ENCODE measurements around the gene KRT81. TPM values are rescaled to one million over a fixed set of nuclear protein-coding genes. Genes with fewer than 3 reads are reported as not detected.

The KRT81 gene
- total and polyA plus RNA-seq, 2 of the 4 experiments (the other 2 are of a cell fraction), result under 0.01 to 0.05 TPM

DNA sequence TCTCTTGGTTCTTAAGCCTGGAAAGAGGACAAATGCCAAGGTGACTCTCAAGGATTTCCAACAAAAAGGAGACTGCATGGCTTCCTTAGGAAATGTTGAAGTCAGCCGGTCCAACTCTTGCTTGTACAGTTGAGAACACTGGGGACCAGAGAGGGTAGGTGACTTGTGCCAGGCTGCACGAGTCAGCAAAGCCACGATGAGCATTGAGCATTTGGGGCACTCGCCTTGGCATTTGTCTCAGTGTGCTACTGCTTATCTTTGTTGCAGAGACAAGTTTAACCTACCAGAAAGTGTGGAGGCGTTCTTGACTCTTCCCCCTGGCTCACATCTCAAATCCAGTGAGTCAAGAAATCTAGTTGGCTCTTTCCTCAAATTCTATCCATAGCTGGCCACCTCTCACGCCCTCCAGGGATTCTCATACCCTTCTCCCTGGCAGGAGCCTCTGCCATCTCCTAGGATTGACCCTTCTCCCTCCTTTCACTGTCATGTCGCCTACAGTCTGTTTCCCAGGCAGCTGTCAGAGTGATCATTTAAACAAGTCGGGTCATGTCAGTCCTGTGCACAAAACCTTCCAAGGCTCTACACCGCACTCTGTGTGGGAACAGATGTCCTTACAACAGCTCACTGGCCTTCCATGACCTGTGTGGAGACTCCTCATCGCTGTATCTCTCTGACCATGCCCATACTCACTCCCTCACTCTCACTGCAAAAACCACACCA is 47.1 kb upstream of the KRT81 start:
- Histone ChIP-seq H3K23ac (ENCODE audit: low read depth, low read length) (no peak overlapping the region), H3K14ac (replicated peaks; ENCODE audit: low read depth, low read length) (no peak overlapping the region), H3K4me1 (ENCODE audit: control insufficient read depth, insufficient read depth, low read length) (no peaks in the 10 kb centered on the region), H4K5ac (ENCODE audit: low read depth, low read length) (no peak overlapping the region), H4K91ac (ENCODE audit: insufficient read depth, low read depth, low read length) (no peak overlapping the region), H3K9me1 (ENCODE audit: insufficient read depth, low read length) (no peaks in the 10 kb centered on the region), H3K79me1 (ENCODE audit: low read depth in 1 of 2, low read length in 2 of 2) (no peaks in the 10 kb centered on the region), H4K8ac (ENCODE audit: low read depth in 2 of 2, low read length in 2 of 2) (no peak overlapping the region), H3K9me3 (ENCODE audit: control insufficient read depth, insufficient read depth, low read length) (peaks cover 8% of the 10 kb centered on the region), H2BK120ac (ENCODE audit: low read depth, low read length) (no peak overlapping the region), H4K20me1 (ENCODE audit: insufficient read depth, low read length) (no peaks in the 10 kb centered on the region), H3K36me3 (ENCODE audit: control insufficient read depth, insufficient read depth, low read length) (no peaks in the 10 kb centered on the region), H2AFZ (replicated peaks; ENCODE audit: low read length, poor library complexity) (no peak overlapping the region), H3K27me3 (ENCODE audit: control insufficient read depth, insufficient read depth, low read length) (peaks cover 53% of the 10 kb centered on the region), H3K9ac (ENCODE audit: low read depth, low read length) (no peak overlapping the region), H2AK9ac (replicated peaks; ENCODE audit: low read depth, low read length, poor library complexity) (no peak overlapping the region), H2BK20ac (ENCODE audit: low read depth, low read length) (no peak overlapping the region), H3K4me2 (ENCODE audit: low read depth, low read length) (no peak overlapping the region), H3K56ac (ENCODE audit: extremely low read depth, insufficient read depth, low read length) (no peak overlapping the region), H2BK5ac (ENCODE audit: low read depth, low read length, poor library complexity, severe bottlenecking) (no peak overlapping the region), H2AK5ac (ENCODE audit: low read depth, low read length) (no peak overlapping the region), H3K4ac (ENCODE audit: low read depth, low read length) (no peak overlapping the region), H3K27ac (ENCODE audit: insufficient read depth, low read length) (no peak overlapping the region), H2BK15ac (ENCODE audit: low read depth, low read length) (no peak overlapping the region), H3K4me3 (ENCODE audit: insufficient read depth, low read depth, low read length) (no peak overlapping the region), H3K18ac (ENCODE audit: low read depth, low read length) (no peak overlapping the region)
- in situ Hi-C loops (cut with MboI; ENCODE audit: low sequenced_read_pairs), result no loop called here
- no peak for DNase-seq
- ChIA-PET POLR2A (ENCODE audit: unreplicated experiment) (no interaction called here), CTCF (interaction anchor here (1.5 kb wide), 1 partner anchor 116 kb away, joined by 3 read pairs; no protein-coding TSS in a partner anchor)
- ATAC-seq (ENCODE audit: low read depth), result no peak
- dilution Hi-C loops (cut with HindIII; ENCODE audit: low sequenced_read_pairs, unreplicated experiment), result no loop called here
- BruUV-seq (replicated peaks), result no TSS peak
- WGBS, 2 experiments (ENCODE audit: extremely low coverage in 2 of 2, insufficient read length in 1 of 2), result 45% methylated on average over 4 of the region's 10 CpGs; no CpG with 5 or more reads in 1 of the 2 experiments
- intact Hi-C loops (cut with micrococcal nuclease), result no loop called here
- no peak for TF ChIP-seq POLR2A (IDR thresholded peaks at IDR 0.05; ENCODE audit: low read depth, low read length)
- no peak for TF ChIP-seq MAZ (IDR thresholded peaks at IDR 0.05; ENCODE audit: borderline replicate concordance, low read depth, low read length)
- no peak for TF ChIP-seq FOS (IDR thresholded peaks at IDR 0.05; ENCODE audit: low read depth, low read length)
- TF ChIP-seq MXI1 (IDR thresholded peaks at IDR 0.05; ENCODE audit: borderline replicate concordance, low read depth, low read length), result no peak
- no peak for TF ChIP-seq USF2 (IDR thresholded peaks at IDR 0.05; ENCODE audit: low read depth, low read length)
- no peak for TF ChIP-seq BHLHE40 (IDR thresholded peaks at IDR 0.05; ENCODE audit: low read depth, low read length)
- no peak for TF ChIP-seq CTCF (conservative IDR thresholded peaks at IDR 0.05; ENCODE audit: low read depth, low read length)
- TF ChIP-seq MAFK (IDR thresholded peaks at IDR 0.05; ENCODE audit: low read depth, low read length), result no peak
- TF ChIP-seq CHD1 (IDR thresholded peaks at IDR 0.05; ENCODE audit: low read depth, low read length), result no peak
- TF ChIP-seq SMC3 (IDR thresholded peaks at IDR 0.05; ENCODE audit: low read depth, low read length), result no peak
- TF ChIP-seq RFX5 (IDR thresholded peaks at IDR 0.05; ENCODE audit: low read depth, low read length), result no peak
- no peak for TF ChIP-seq ELK1 (IDR thresholded peaks at IDR 0.05; ENCODE audit: borderline replicate concordance, low read depth, low read length)
- TF ChIP-seq NFE2L2 (IDR thresholded peaks at IDR 0.05; ENCODE audit: low read depth, low read length), result no peak
- no peak for TF ChIP-seq RCOR1 (IDR thresholded peaks at IDR 0.05; ENCODE audit: insufficient replicate concordance, low read length)
- TF ChIP-seq CEBPB (IDR thresholded peaks at IDR 0.05; ENCODE audit: low read depth, low read length), result no peak
- TF ChIP-seq RAD21 (IDR thresholded peaks at IDR 0.05; ENCODE audit: low read length), result no peak

Data from IMR-90 (cell line).